B cell (primary cell): Measurements from ENCODE around the gene ATG7. TPM values are rescaled to one million over a fixed set of nuclear protein-coding genes. Genes with fewer than 3 reads are reported as not detected.
A peak's percentile ranks its signal among the peaks of the same experiment; 100 is the strongest.

Source experiments
- ATAC-seq: fragments of 200-7000 bp; cut with Tn5 transposase; one replicate; pipeline ENCODE4 v1.10.0; 2021; ENCODE audit warnings: low read depth, mild to moderate bottlenecking, moderate number of reproducible peaks, moderate library complexity
- CTCF ChIA-PET: fragments of 350-600 bp; sonication (Branson Sonifier 250); formaldehyde crosslinking; loops from one replicate; lab custom pipeline; 2021; ENCODE audit warnings: antibody characterized with exemption, inconsistent platforms; lab: Charles Lee
- POLR2A ChIA-PET: fragments of 350-600 bp; sonication (Branson Sonifier 250); formaldehyde crosslinking; loops from one replicate; lab custom pipeline; 2021; ENCODE audit warnings: antibody characterized with exemption; lab: Charles Lee
- DNase-seq: peaks from one replicate; pipeline ENCODE4 v3.0.0; 2013
- H2AFZ ChIP-seq: 2 replicates; pipeline ENCODE4 v1.6.1; 2012; ENCODE audit warnings: mild to moderate bottlenecking, low read depth, low read length; ENCODE audit not compliant: insufficient read depth, poor library complexity, severe bottlenecking
- H3K27ac ChIP-seq, 2 donors: 1 replicate in 1 of 2; 2 replicates in 1 of 2; pipeline ENCODE4 v1.5.1; 2012 to 2013; ENCODE audit warnings: low read length in 2 of 2, mild to moderate bottlenecking in 2 of 2, moderate library complexity in 1 of 2
- H3K27me3 ChIP-seq, 4 experiments: fragments of 200-600 bp in 1 of 4; sonication (generic) in 1 of 4; replicated peaks in 1 of 4; 1 replicate in 2 of 4; 2 replicates in 2 of 4; pipeline versions ENCODE4 v1.6.1 to v1.7.0; 2013 to 2016; ENCODE audit warnings: low read length in 3 of 4, mild to moderate bottlenecking in 2 of 4, mixed read lengths in 1 of 4, moderate library complexity in 1 of 4; ENCODE audit not compliant: insufficient read depth in 4 of 4, control insufficient read depth in 3 of 4; ENCODE audit errors: control extremely low read depth in 1 of 4
- H3K36me3 ChIP-seq, 2 experiments: replicated peaks in 1 of 2; 1 replicate in 1 of 2; 2 replicates in 1 of 2; pipeline versions ENCODE4 v1.6.1 to v1.7.1; 2013; ENCODE audit warnings: low read length in 1 of 2; ENCODE audit not compliant: insufficient read depth in 2 of 2, control insufficient read depth in 1 of 2; ENCODE audit errors: control extremely low read depth in 1 of 2, extremely low read depth in 1 of 2
- H3K4me1 ChIP-seq, 2 donors: fragments of 200-600 bp in 1 of 2; sonication (generic) in 1 of 2; 1 replicate in 1 of 2; 2 replicates in 1 of 2; pipeline versions ENCODE4 v1.5.1 to v1.6.1; 2013 to 2017; ENCODE audit warnings: low read length in 2 of 2; ENCODE audit not compliant: control insufficient read depth in 2 of 2, insufficient read depth in 2 of 2
- H3K4me2 ChIP-seq: replicated peaks from 2 replicates; pipeline ENCODE3; 2012; ENCODE audit warnings: mild to moderate bottlenecking, low read depth, low read length; ENCODE audit not compliant: poor library complexity, severe bottlenecking
- H3K4me3 ChIP-seq, 5 experiments: fragments of 200-600 bp in 1 of 5; sonication (generic) in 1 of 5; 1 replicate in 3 of 5; 2 replicates in 2 of 5; pipeline versions ENCODE4 v1.5.1 to v1.7.0; 2011 to 2016; ENCODE audit warnings: low read length in 4 of 5, mild to moderate bottlenecking in 4 of 5, low read depth in 2 of 5, control low read depth in 1 of 5, moderate library complexity in 1 of 5; ENCODE audit not compliant: insufficient read depth in 1 of 5; ENCODE audit errors: control extremely low read depth in 1 of 5, extremely low read depth in 1 of 5
- H3K79me2 ChIP-seq: fragments of 200-600 bp; sonication (generic); one replicate; pipeline ENCODE4 v1.6.0; 2016; ENCODE audit warnings: low read length; ENCODE audit not compliant: control insufficient read depth, insufficient read depth
- H3K9ac ChIP-seq: fragments of 200-600 bp; sonication (generic); 2 replicates; pipeline ENCODE4 v1.6.1; 2017; ENCODE audit warnings: mild to moderate bottlenecking, low read length, moderate library complexity
- H3K9me3 ChIP-seq, 3 donors: one replicate each; pipeline versions ENCODE4 v1.6.1 to v1.7.1; 2013; ENCODE audit warnings: low read length in 2 of 3; ENCODE audit not compliant: control insufficient read depth in 2 of 3, insufficient read depth in 1 of 3; ENCODE audit errors: control extremely low read depth in 1 of 3
- H4K20me1 ChIP-seq: 2 replicates; pipeline ENCODE4 v1.6.0; 2012; ENCODE audit warnings: mild to moderate bottlenecking, low read length; ENCODE audit not compliant: insufficient read depth, control insufficient read depth, poor library complexity, severe bottlenecking
- H3K27ac Mint-ChIP-seq: one replicate; pipeline ENCODE4 v1.8.0; 2021; ENCODE audit warnings: mixed read lengths
- H3K27me3 Mint-ChIP-seq: one replicate; pipeline ENCODE4 v1.8.0; 2021; ENCODE audit warnings: mixed read lengths
- H3K4me1 Mint-ChIP-seq: one replicate; pipeline ENCODE4 v1.8.0; 2021; ENCODE audit warnings: mixed read lengths
- H3K4me3 Mint-ChIP-seq: one replicate; pipeline ENCODE4 v1.8.0; 2021; ENCODE audit warnings: mixed read lengths
- H3K9me3 Mint-ChIP-seq: one replicate; pipeline ENCODE4 v1.8.0; 2022; ENCODE audit warnings: mixed read lengths; ENCODE audit not compliant: insufficient read depth
- CTCF ChIP-seq: fragments of 200-600 bp; IDR thresholded peaks from one replicate; pipeline ENCODE4 v1.8.0; 2022; ENCODE audit warnings: antibody characterized with exemption, mild to moderate bottlenecking
- EZH2 ChIP-seq: IDR thresholded peaks from 2 replicates; pipeline ENCODE4 v1.6.1; 2012; ENCODE audit warnings: borderline replicate concordance, low read depth, mild to moderate bottlenecking, moderate library complexity, low read length; ENCODE audit not compliant: insufficient read depth, poor library complexity, severe bottlenecking
- WGBS: methylation state at CpG from one replicate; pipeline ENCODE4 v1.1.5; 2013; ENCODE audit warnings: missing lambda C conversion rate; ENCODE audit not compliant: insufficient coverage; 5-methylcytosine and 5-hydroxymethylcytosine counted together
- intact Hi-C: fragments of 100-400 bp; cut with micrococcal nuclease; formaldehyde crosslinking; loops from one replicate; pipeline ENCODE4 v1.10.0; 2022
- polyA plus RNA-seq: library from polyadenylated mRNA; depleted of rRNA; stranded (reverse); fragments of >200 nt; gene quantifications from 2 replicates; pipeline ENCODE4 v1.2.3, GENCODE V29; 2012
- total RNA-seq, 2 donors: library from RNA; stranded (reverse); fragments of 120-200 nt in 1 of 2; gene quantifications; 1 replicate in 1 of 2; 2 replicates in 1 of 2; pipeline versions ENCODE4 v1.2.3 to v1.2.4, GENCODE V29; 2013 to 2022

ATG7 gene
- total and polyA plus RNA-seq, 2 donors (not counting 1 experiment from before 2014, with no cell fraction given) = 13.9 to 66.4 TPM

DNA sequence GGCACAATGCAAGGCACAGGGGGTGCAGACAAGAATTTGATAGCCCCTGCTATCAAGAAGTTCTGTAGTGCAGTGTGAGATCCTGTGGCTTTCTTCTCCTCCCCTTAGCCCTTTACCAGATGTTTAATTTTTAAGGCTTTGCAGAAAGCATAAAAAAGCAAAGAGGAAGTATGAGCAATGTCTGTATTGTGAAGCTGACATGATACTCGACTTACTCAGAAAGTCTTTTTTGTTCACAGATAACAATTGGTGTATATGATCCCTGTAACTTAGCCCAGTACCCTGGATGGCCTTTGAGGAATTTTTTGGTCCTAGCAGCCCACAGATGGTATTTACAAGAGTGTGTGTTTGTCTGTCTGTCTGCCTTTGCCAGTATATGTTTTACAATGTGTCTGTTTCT is 58.9 kb downstream of the ATG7 start:
- Mint-ChIP-seq H3K9me3 (no peaks in the 10 kb centered on the region), H3K27ac (peak overlapping the region; percentile 32), H3K4me3 (no peak overlapping the region), H3K4me1 (no peaks in the 10 kb centered on the region), H3K27me3 (no peaks in the 10 kb centered on the region)
- no peak for DNase-seq
- no peaks in the 10 kb centered on the region for H3K27me3 ChIP-seq
- WGBS = no CpG with 5 or more reads among the region's 1 CpG
- no peaks in the 10 kb centered on the region for H4K20me1 ChIP-seq
- no peak overlapping the region for H3K4me2 ChIP-seq
- ATAC-seq = no peak
- no peak overlapping the region for H3K4me3 ChIP-seq
- H3K9me3 ChIP-seq = no peaks in the 10 kb centered on the region
- CTCF ChIA-PET = interaction anchor here (1.2 to 1.7 kb wide), 3 partner anchors 94 to 321 kb away, joined by 3 to 6 read pairs (median 5); no protein-coding TSS in a partner anchor
- intact Hi-C loops = no loop called here
- H3K79me2 ChIP-seq = no peaks in the 10 kb centered on the region
- no peak overlapping the region for H2AFZ ChIP-seq
- H3K27ac ChIP-seq = no peak overlapping the region
- POLR2A ChIA-PET = no interaction called here
- TF ChIP-seq CTCF (no peak), EZH2 (no peak)
- no peaks in the 10 kb centered on the region for H3K4me1 ChIP-seq
- H3K9ac ChIP-seq = no peak overlapping the region
- peaks cover 11 to 25% of the 10 kb centered on the region in 2 experiments for H3K36me3 ChIP-seq

GRCh38 chr3:11335056-11335608 is 62.9 kb downstream of the ATG7 start:
- Histone ChIP-seq H3K9ac (no peak overlapping the region), H4K20me1 (no peaks in the 10 kb centered on the region), H3K4me1 (no peaks in the 10 kb centered on the region), H3K79me2 (no peaks in the 10 kb centered on the region), H3K27me3 (no peaks in the 10 kb centered on the region), H3K36me3 (peaks cover 2 to 8% of the 10 kb centered on the region in 2 experiments), H3K4me3 (no peak overlapping the region), H3K27ac (no peak overlapping the region), H3K9me3 (no peaks in the 10 kb centered on the region), H3K4me2 (no peak overlapping the region), H2AFZ (no peak overlapping the region)
- peak; percentile 69 for DNase-seq
- Mint-ChIP-seq H3K27ac (no peak overlapping the region), H3K4me1 (no peaks in the 10 kb centered on the region), H3K27me3 (no peaks in the 10 kb centered on the region), H3K9me3 (no peaks in the 10 kb centered on the region), H3K4me3 (no peak overlapping the region)
- TF ChIP-seq CTCF = peak; percentile 74
- TF ChIP-seq EZH2 = no peak
- 100% methylated on average over 1 of the region's 4 CpGs for WGBS
- intact Hi-C loops = loop anchor here (1.0 to 5.0 kb wide), 4 partner anchors 46 to 317 kb away; no protein-coding TSS in a partner anchor
- peak; percentile 71 for ATAC-seq
- ChIA-PET POLR2A (interaction anchor here (0.8 kb wide), 1 partner anchor 65 kb away, joined by 7 read pairs; no protein-coding TSS in a partner anchor), CTCF (interaction anchor here (0.6 to 10.5 kb wide), 34 partner anchors 9 to 579 kb away, joined by 3 to 241 read pairs (median 6); partner anchors contain the start of gene ATG7)
